Kidney glomerular epithelial cell (primary cell): Measurements from ENCODE around the gene HOXA6.

ENCODE experiments used
- DNase-seq: peaks from one replicate; lab custom pipeline; 2025; lab: John Stamatoyannopoulos, UW

HOXA6 gene

GRCh38 chr7:27161214-27161720 lies 13.7 kb upstream of the HOXA6 start:
- DNase-seq: no peak

- DNase-seq: no peak
Measured at GRCh38 chr7:27160546-27161213, 13.1 kb upstream of the HOXA6 start.

GRCh38 chr7:27160145-27160545 lies 12.6 kb upstream of the HOXA6 start:
- no peak for DNase-seq

GRCh38 chr7:27159266-27160144 lies 11.9 kb upstream of the HOXA6 start:
- DNase-seq: no peak

GRCh38 chr7:27158436-27159265 lies 11.1 kb upstream of the HOXA6 start:
- DNase-seq: no peak

GRCh38 chr7:27157702-27158431 lies 10.3 kb upstream of the HOXA6 start:
- no peak for DNase-seq

- no peak for DNase-seq
Measured at GRCh38 chr7:27156916-27157701, 9.5 kb upstream of the HOXA6 start.

GRCh38 chr7:27156508-27156898 lies 8.9 kb upstream of the HOXA6 start, which contains the start of gene HOXA7:
HOXA7 (minus strand) TSS chr7:27156675; CDS start chr7:27156545, 130 bp downstream.
- DNase-seq: no peak

GRCh38 chr7:27155816-27156507 lies 8.4 kb upstream of the HOXA6 start:
- no peak for DNase-seq

GRCh38 chr7:27154901-27155815 lies 7.6 kb upstream of the HOXA6 start:
- no peak for DNase-seq

- DNase-seq: no peak
Measured at GRCh38 chr7:27154369-27154768, 6.8 kb upstream of the HOXA6 start.

GRCh38 chr7:27153526-27153925 lies 6.0 kb upstream of the HOXA6 start:
- DNase-seq: no peak

GRCh38 chr7:27152816-27153442 lies 5.4 kb upstream of the HOXA6 start:
- no peak for DNase-seq

GRCh38 chr7:27151931-27152815 lies 4.6 kb upstream of the HOXA6 start, which contains the start of gene HOXA3:
HOXA3 (minus strand) TSS chr7:27152583; CDS start chr7:27110640, 41,943 bp downstream.
- DNase-seq: no peak

GRCh38 chr7:27151341-27151930 lies 3.9 kb upstream of the HOXA6 start:
- no peak for DNase-seq

- DNase-seq: no peak
Measured at GRCh38 chr7:27150568-27151340, 3.2 kb upstream of the HOXA6 start.
